ENCODE results near the gene SLC35D3.
"Not testable (repeated sequence)": the region's sequence is repeated elsewhere in the genome, so short reads cannot be mapped to it uniquely, and the experiment has no call there.

GRCh38 chr6:136949957-136950356, 27.9 kb downstream of the SLC35D3 start:
- TF ChIP-seq CTCF, POLR2A (IDR thresholded peaks at IDR 0.05): not testable (repeated sequence)
